Measurements from ENCODE around the gene TMIGD1. TPM values are rescaled to one million over a fixed set of nuclear protein-coding genes. Genes with fewer than 3 reads are reported as not detected.
"Not testable (repeated sequence)": the region's sequence is repeated elsewhere in the genome, so short reads cannot be mapped to it uniquely, and the experiment has no call there.

Gene TMIGD1
- polyA plus RNA-seq, 1 donor, result 43.9 TPM

- DNase-seq, result no peak
- Histone ChIP-seq H3K9me3 (ENCODE audit: control insufficient read depth, low read depth, low read length) (peaks cover 4% of the 10 kb centered on the region), H3K36me3 (ENCODE audit: control insufficient read depth, insufficient read depth, low read length) (no peaks in the 10 kb centered on the region), H3K27ac (ENCODE audit: low read length) (no peak overlapping the region), H3K4me3 (ENCODE audit: low read length) (no peak overlapping the region), H3K4me1 (ENCODE audit: control insufficient read depth, insufficient read depth, low read length) (peaks cover 9% of the 10 kb centered on the region), H3K27me3 (ENCODE audit: control insufficient read depth, insufficient read depth, low read length) (no peaks in the 10 kb centered on the region)
- 89% methylated on average over 4 of the region's 8 CpGs for WGBS (ENCODE audit: insufficient coverage, low lambda C conversion rate)
Observed at GRCh38 chr17:30360086-30360808, 26.4 kb upstream of the TMIGD1 start.

GRCh38 chr17:30358055-30358760, 24.4 kb upstream of the TMIGD1 start:
- peaks cover 4% of the 10 kb centered on the region for H3K9me3 ChIP-seq (ENCODE audit: control insufficient read depth, low read depth, low read length)
- no CpG with 5 or more reads among the region's 5 CpGs for WGBS (ENCODE audit: insufficient coverage, low lambda C conversion rate)
- no peak for DNase-seq
- no peak overlapping the region for H3K27ac ChIP-seq (ENCODE audit: low read length)
- no peaks in the 10 kb centered on the region for H3K27me3 ChIP-seq (ENCODE audit: control insufficient read depth, insufficient read depth, low read length)
- H3K4me3 ChIP-seq (ENCODE audit: low read length), result no peak overlapping the region
- H3K4me1 ChIP-seq (ENCODE audit: control insufficient read depth, insufficient read depth, low read length), result peaks cover 9% of the 10 kb centered on the region
- no peaks in the 10 kb centered on the region for H3K36me3 ChIP-seq (ENCODE audit: control insufficient read depth, insufficient read depth, low read length)

- Histone ChIP-seq H3K4me3 (ENCODE audit: low read length) (no peak overlapping the region), H3K4me1 (ENCODE audit: control insufficient read depth, insufficient read depth, low read length) (peaks cover 9% of the 10 kb centered on the region), H3K27me3 (ENCODE audit: control insufficient read depth, insufficient read depth, low read length) (no peaks in the 10 kb centered on the region), H3K36me3 (ENCODE audit: control insufficient read depth, insufficient read depth, low read length) (no peaks in the 10 kb centered on the region), H3K27ac (ENCODE audit: low read length) (no peak overlapping the region), H3K9me3 (ENCODE audit: control insufficient read depth, low read depth, low read length) (peaks cover 4% of the 10 kb centered on the region)
- DNase-seq, result no peak
Observed at GRCh38 chr17:30357476-30357875, 23.6 kb upstream of the TMIGD1 start.

- Histone ChIP-seq H3K36me3 (ENCODE audit: control insufficient read depth, insufficient read depth, low read length) (no peaks in the 10 kb centered on the region), H3K4me3 (ENCODE audit: low read length) (no peak overlapping the region), H3K27me3 (ENCODE audit: control insufficient read depth, insufficient read depth, low read length) (no peaks in the 10 kb centered on the region), H3K9me3 (ENCODE audit: control insufficient read depth, low read depth, low read length) (no peaks in the 10 kb centered on the region), H3K27ac (ENCODE audit: low read length) (no peak overlapping the region), H3K4me1 (ENCODE audit: control insufficient read depth, insufficient read depth, low read length) (peaks cover 9% of the 10 kb centered on the region)
- no peak for DNase-seq
Observed at GRCh38 chr17:30354701-30355100, 20.8 kb upstream of the TMIGD1 start.

GRCh38 chr17:30352240-30352814, 18.5 kb upstream of the TMIGD1 start:
- no peaks in the 10 kb centered on the region for H3K27me3 ChIP-seq (ENCODE audit: control insufficient read depth, insufficient read depth, low read length)
- no CpG with 5 or more reads among the region's 2 CpGs for WGBS (ENCODE audit: insufficient coverage, low lambda C conversion rate)
- no peak overlapping the region for H3K27ac ChIP-seq (ENCODE audit: low read length)
- H3K9me3 ChIP-seq (ENCODE audit: control insufficient read depth, low read depth, low read length), result no peaks in the 10 kb centered on the region
- no peaks in the 10 kb centered on the region for H3K36me3 ChIP-seq (ENCODE audit: control insufficient read depth, insufficient read depth, low read length)
- no peak overlapping the region for H3K4me3 ChIP-seq (ENCODE audit: low read length)
- DNase-seq, result no peak
- H3K4me1 ChIP-seq (ENCODE audit: control insufficient read depth, insufficient read depth, low read length), result peaks cover 5% of the 10 kb centered on the region

- 100% methylated on average over 2 of the region's 2 CpGs for WGBS (ENCODE audit: insufficient coverage, low lambda C conversion rate)
- no peaks in the 10 kb centered on the region for H3K36me3 ChIP-seq (ENCODE audit: control insufficient read depth, insufficient read depth, low read length)
- H3K27ac ChIP-seq (ENCODE audit: low read length), result no peak overlapping the region
- H3K4me1 ChIP-seq (ENCODE audit: control insufficient read depth, insufficient read depth, low read length), result peaks cover 6% of the 10 kb centered on the region
- no peak for DNase-seq
- H3K9me3 ChIP-seq (ENCODE audit: control insufficient read depth, low read depth, low read length), result no peaks in the 10 kb centered on the region
- H3K27me3 ChIP-seq (ENCODE audit: control insufficient read depth, insufficient read depth, low read length), result no peaks in the 10 kb centered on the region
- H3K4me3 ChIP-seq (ENCODE audit: low read length), result no peak overlapping the region
Observed at GRCh38 chr17:30351735-30352134, 17.9 kb upstream of the TMIGD1 start.

- not testable (repeated sequence) for DNase-seq; H3K4me3 ChIP-seq (ENCODE audit: low read length); H3K27me3 ChIP-seq (ENCODE audit: control insufficient read depth, insufficient read depth, low read length); H3K36me3 ChIP-seq (ENCODE audit: control insufficient read depth, insufficient read depth, low read length); H3K9me3 ChIP-seq (ENCODE audit: control insufficient read depth, low read depth, low read length); H3K27ac ChIP-seq (ENCODE audit: low read length)
- peaks cover 11% of the 10 kb centered on the region for H3K4me1 ChIP-seq (ENCODE audit: control insufficient read depth, insufficient read depth, low read length)
- 86% methylated on average over 1 of the region's 4 CpGs for WGBS (ENCODE audit: insufficient coverage, low lambda C conversion rate)
Observed at GRCh38 chr17:30351263-30351662, 17.4 kb upstream of the TMIGD1 start.

GRCh38 chr17:30349252-30349651, 15.4 kb upstream of the TMIGD1 start:
- Histone ChIP-seq H3K4me1 (ENCODE audit: control insufficient read depth, insufficient read depth, low read length) (peaks cover 24% of the 10 kb centered on the region), H3K27ac (ENCODE audit: low read length) (no peak overlapping the region), H3K27me3 (ENCODE audit: control insufficient read depth, insufficient read depth, low read length) (no peaks in the 10 kb centered on the region), H3K4me3 (ENCODE audit: low read length) (no peak overlapping the region), H3K36me3 (ENCODE audit: control insufficient read depth, insufficient read depth, low read length) (no peaks in the 10 kb centered on the region), H3K9me3 (ENCODE audit: control insufficient read depth, low read depth, low read length) (no peaks in the 10 kb centered on the region)
- WGBS (ENCODE audit: insufficient coverage, low lambda C conversion rate), result no CpG with 5 or more reads among the region's 1 CpG
- peak in 1 of 2 donors; percentile 27 for DNase-seq

GRCh38 chr17:30347488-30347887, 13.6 kb upstream of the TMIGD1 start:
- H3K4me3 ChIP-seq (ENCODE audit: low read length), result no peak overlapping the region
- no peaks in the 10 kb centered on the region for H3K36me3 ChIP-seq (ENCODE audit: control insufficient read depth, insufficient read depth, low read length)
- no peaks in the 10 kb centered on the region for H3K9me3 ChIP-seq (ENCODE audit: control insufficient read depth, low read depth, low read length)
- peaks cover 37% of the 10 kb centered on the region for H3K4me1 ChIP-seq (ENCODE audit: control insufficient read depth, insufficient read depth, low read length)
- DNase-seq, result no peak
- H3K27ac ChIP-seq (ENCODE audit: low read length), result no peak overlapping the region
- H3K27me3 ChIP-seq (ENCODE audit: control insufficient read depth, insufficient read depth, low read length), result no peaks in the 10 kb centered on the region
- WGBS (ENCODE audit: insufficient coverage, low lambda C conversion rate), result no CpG with 5 or more reads among the region's 4 CpGs

GRCh38 chr17:30346221-30346795, 12.5 kb upstream of the TMIGD1 start:
- Histone ChIP-seq H3K4me1 (ENCODE audit: control insufficient read depth, insufficient read depth, low read length) (peaks cover 37% of the 10 kb centered on the region), H3K9me3 (ENCODE audit: control insufficient read depth, low read depth, low read length) (no peaks in the 10 kb centered on the region), H3K27ac (ENCODE audit: low read length) (peak overlapping the region; percentile 95), H3K4me3 (ENCODE audit: low read length) (no peak overlapping the region), H3K27me3 (ENCODE audit: control insufficient read depth, insufficient read depth, low read length) (no peaks in the 10 kb centered on the region), H3K36me3 (ENCODE audit: control insufficient read depth, insufficient read depth, low read length) (no peaks in the 10 kb centered on the region)
- peak in 1 of 2 donors; percentile 53 for DNase-seq
- WGBS (ENCODE audit: insufficient coverage, low lambda C conversion rate), result 50% methylated on average over 1 of the region's 3 CpGs

Data from large intestine (tissue), 3 donors.